Measurements from ENCODE around the gene GPR15. TPM values are rescaled to one million over a fixed set of nuclear protein-coding genes. Genes with fewer than 3 reads are reported as not detected.

The GPR15 gene
- total and polyA plus RNA-seq, 2 experiments from 2014 or later = not detected

- no peak overlapping the region for H3K4me2 ChIP-seq (ENCODE audit: unreplicated experiment)
- no peak overlapping the region for H3K4me3 ChIP-seq
- no peaks in the 10 kb centered on the region for H3K4me1 ChIP-seq (ENCODE audit: insufficient read depth)
- no peak for TF ChIP-seq EZH2 (IDR thresholded peaks at IDR 0.05; ENCODE audit: insufficient read depth, poor library complexity, severe bottlenecking)
- TF ChIP-seq EZH2phosphoT487 (IDR thresholded peaks at IDR 0.05; ENCODE audit: insufficient read depth, low read depth) = no peak
- H3K27ac ChIP-seq = no peak overlapping the region
- no peaks in the 10 kb centered on the region for H3K9me3 ChIP-seq (ENCODE audit: low read depth)
- H3K36me3 ChIP-seq (ENCODE audit: low read depth) = no peaks in the 10 kb centered on the region
- H2AFZ ChIP-seq = no peak overlapping the region
- peaks cover 8% of the 10 kb centered on the region; the same call in 1 of the 2 replicates for H3K27me3 ChIP-seq (replicated peaks; ENCODE audit: insufficient read depth)
- H3K9ac ChIP-seq = no peak overlapping the region
- no peaks in the 10 kb centered on the region for H4K20me1 ChIP-seq (ENCODE audit: insufficient read depth)
- no peaks in the 10 kb centered on the region for H3F3A ChIP-seq (ENCODE audit: insufficient read depth)
- in situ Hi-C loops (cut with MboI) = no loop called here
- H3K79me2 ChIP-seq (ENCODE audit: insufficient read depth) = no peaks in the 10 kb centered on the region
- DNase-seq = no peak
- no peaks in the 10 kb centered on the region for H3K9me2 ChIP-seq (ENCODE audit: insufficient read depth)
- WGBS, 2 experiments (ENCODE audit: low coverage in 1 of 2, low lambda C conversion rate in 2 of 2, missing lambda C conversion rate in 2 of 2) = 77 to 79% methylated on average over 1 of the region's 1 CpG
Measured at GRCh38 chr3:98534734-98535133, 3.0 kb downstream of the GPR15 start.

- WGBS, 2 experiments (ENCODE audit: low coverage in 1 of 2, low lambda C conversion rate in 2 of 2, missing lambda C conversion rate in 2 of 2) = 82 to 90% methylated on average over 6 of the region's 6 CpGs
Measured at GRCh38 chr3:98536456-98537017, 4.8 kb downstream of the GPR15 start.

GRCh38 chr3:98540346-98540745 lies 8.6 kb downstream of the GPR15 start:
- Histone ChIP-seq H3K4me2 (ENCODE audit: unreplicated experiment) (no peak overlapping the region), H3K4me3 (no peak overlapping the region), H2AFZ (no peak overlapping the region), H3K27me3 (replicated peaks; ENCODE audit: insufficient read depth) (0 out of 2 replicates have a peak, but pooled peaks cover 5% of the 10 kb centered on the region), H3K4me1 (ENCODE audit: insufficient read depth) (no peaks in the 10 kb centered on the region), H3K9me3 (ENCODE audit: low read depth) (no peaks in the 10 kb centered on the region), H3K27ac (no peak overlapping the region), H3K36me3 (ENCODE audit: low read depth) (no peaks in the 10 kb centered on the region), H3K9ac (no peak overlapping the region), H4K20me1 (ENCODE audit: insufficient read depth) (no peaks in the 10 kb centered on the region), H3K79me2 (ENCODE audit: insufficient read depth) (no peaks in the 10 kb centered on the region), H3F3A (ENCODE audit: insufficient read depth) (no peaks in the 10 kb centered on the region), H3K9me2 (ENCODE audit: insufficient read depth) (no peaks in the 10 kb centered on the region)
- WGBS, 2 experiments (ENCODE audit: low coverage in 1 of 2, low lambda C conversion rate in 2 of 2, missing lambda C conversion rate in 2 of 2) = 56 to 67% methylated on average over 3 of the region's 3 CpGs
- in situ Hi-C loops (cut with MboI) = no loop called here
- TF ChIP-seq EZH2 (IDR thresholded peaks at IDR 0.05; ENCODE audit: insufficient read depth, poor library complexity, severe bottlenecking) = no peak
- no peak for TF ChIP-seq EZH2phosphoT487 (IDR thresholded peaks at IDR 0.05; ENCODE audit: insufficient read depth, low read depth)
- no peak for DNase-seq

More at GRCh38 chr3:98536456-98537017, 4.8 kb downstream of the GPR15 start:
- H3K9ac ChIP-seq = no peak overlapping the region
- no peaks in the 10 kb centered on the region for H3K4me1 ChIP-seq (ENCODE audit: insufficient read depth)
- H3F3A ChIP-seq (ENCODE audit: insufficient read depth) = no peaks in the 10 kb centered on the region
- no peak for TF ChIP-seq EZH2phosphoT487 (IDR thresholded peaks at IDR 0.05; ENCODE audit: insufficient read depth, low read depth)
- TF ChIP-seq EZH2 (IDR thresholded peaks at IDR 0.05; ENCODE audit: insufficient read depth, poor library complexity, severe bottlenecking) = no peak
- H3K9me2 ChIP-seq (ENCODE audit: insufficient read depth) = no peaks in the 10 kb centered on the region
- DNase-seq = no peak
- no peak overlapping the region for H3K4me3 ChIP-seq
- H3K4me2 ChIP-seq (ENCODE audit: unreplicated experiment) = no peak overlapping the region
- H3K36me3 ChIP-seq (ENCODE audit: low read depth) = no peaks in the 10 kb centered on the region
- no peaks in the 10 kb centered on the region for H3K79me2 ChIP-seq (ENCODE audit: insufficient read depth)
- H2AFZ ChIP-seq = no peak overlapping the region
- H3K27me3 ChIP-seq (replicated peaks; ENCODE audit: insufficient read depth) = peaks cover 5% of the 10 kb centered on the region; the same call in 1 of the 2 replicates
- in situ Hi-C loops (cut with MboI) = no loop called here
- no peak overlapping the region for H3K27ac ChIP-seq
- H4K20me1 ChIP-seq (ENCODE audit: insufficient read depth) = no peaks in the 10 kb centered on the region
- H3K9me3 ChIP-seq (ENCODE audit: low read depth) = no peaks in the 10 kb centered on the region

GRCh38 chr3:98541695-98542094 lies 9.9 kb downstream of the GPR15 start:
- H4K20me1 ChIP-seq (ENCODE audit: insufficient read depth) = no peaks in the 10 kb centered on the region
- H3K4me2 ChIP-seq (ENCODE audit: unreplicated experiment) = no peak overlapping the region
- TF ChIP-seq EZH2phosphoT487 (IDR thresholded peaks at IDR 0.05; ENCODE audit: insufficient read depth, low read depth) = no peak
- no peak for TF ChIP-seq EZH2 (IDR thresholded peaks at IDR 0.05; ENCODE audit: insufficient read depth, poor library complexity, severe bottlenecking)
- H3K27me3 ChIP-seq (replicated peaks; ENCODE audit: insufficient read depth) = 0 out of 2 replicates have a peak, but pooled peaks cover 5% of the 10 kb centered on the region
- no peaks in the 10 kb centered on the region for H3K36me3 ChIP-seq (ENCODE audit: low read depth)
- no peaks in the 10 kb centered on the region for H3K79me2 ChIP-seq (ENCODE audit: insufficient read depth)
- H3F3A ChIP-seq (ENCODE audit: insufficient read depth) = no peaks in the 10 kb centered on the region
- DNase-seq = no peak
- no peaks in the 10 kb centered on the region for H3K4me1 ChIP-seq (ENCODE audit: insufficient read depth)
- WGBS, 2 experiments (ENCODE audit: low coverage in 1 of 2, low lambda C conversion rate in 2 of 2, missing lambda C conversion rate in 2 of 2) = 65 to 78% methylated on average over 1 of the region's 1 CpG
- H3K4me3 ChIP-seq = no peak overlapping the region
- in situ Hi-C loops (cut with MboI) = no loop called here
- H3K9me2 ChIP-seq (ENCODE audit: insufficient read depth) = no peaks in the 10 kb centered on the region
- no peaks in the 10 kb centered on the region for H3K9me3 ChIP-seq (ENCODE audit: low read depth)
- no peak overlapping the region for H3K9ac ChIP-seq
- H3K27ac ChIP-seq = no peak overlapping the region
- H2AFZ ChIP-seq = no peak overlapping the region
